Measurements from ENCODE around the gene MLLT10. TPM values are rescaled to one million over a fixed set of nuclear protein-coding genes. Genes with fewer than 3 reads are reported as not detected.
A peak's percentile ranks its signal among the peaks of the same experiment; 100 is the strongest.

The MLLT10 gene
- total RNA-seq, 1 experiment from 2014 or later, result 45.2 TPM

DNA sequence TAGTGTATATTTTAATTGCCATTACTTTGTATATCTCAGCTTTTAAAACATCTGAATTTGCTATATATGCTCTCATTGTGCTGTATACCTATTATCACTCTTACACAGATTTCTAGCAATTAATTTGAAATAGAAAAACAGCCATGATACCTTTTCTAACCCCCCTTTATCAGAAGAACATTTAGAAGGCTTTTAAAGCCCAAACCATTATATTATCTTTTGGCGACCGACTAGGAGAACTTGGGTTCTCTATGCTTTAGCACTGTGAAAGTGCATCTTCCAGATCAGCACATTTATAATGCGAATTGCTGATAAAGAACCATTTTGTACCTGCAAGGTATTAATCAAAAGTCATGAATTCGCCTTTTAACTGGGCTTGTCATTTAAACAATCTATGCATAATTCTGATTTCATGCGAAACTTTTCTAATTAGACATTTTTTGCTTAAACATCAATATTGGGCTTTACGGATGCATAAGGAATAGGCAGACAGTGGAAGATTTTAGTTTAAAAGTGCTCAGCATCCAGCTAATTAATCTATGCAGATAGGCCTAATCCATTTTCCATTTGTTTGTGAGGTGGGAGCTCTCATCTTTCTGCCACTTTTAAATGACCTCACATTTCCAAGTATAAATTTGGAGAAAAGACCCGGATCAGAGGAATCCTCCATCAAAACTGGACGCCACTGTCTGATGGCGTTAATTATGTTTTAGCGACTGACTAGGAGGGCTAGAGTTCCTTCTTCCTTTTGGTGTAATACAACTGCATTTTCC, 1.2 kb upstream of the MLLT10 start:
- ATAC-seq (no peak), DNase-seq (ENCODE audit: low read depth, low spot score) (no peak)
- H4K20me1 ChIP-seq (ENCODE audit: insufficient read depth), result no peaks in the 10 kb centered on the region
- H3K9ac ChIP-seq (ENCODE audit: low read length), result peak overlapping the region; percentile 69
- H3K27ac ChIP-seq (ENCODE audit: low read depth, low read length), result peak overlapping the region; percentile 76
- H3K9me2 ChIP-seq (ENCODE audit: insufficient read depth), result no peaks in the 10 kb centered on the region
- POLR2A ChIA-PET, result interaction anchor here (0.6 kb wide), 1 partner anchor 26 kb away, joined by 4 read pairs; no protein-coding TSS in a partner anchor
- CTCF ChIA-PET, result interaction anchor here (0.6 to 1.2 kb wide), 2 partner anchors 254 to 839 kb away, joined by 3 read pairs; no protein-coding TSS in a partner anchor
- H3K36me3 ChIP-seq (ENCODE audit: control insufficient read depth in 1 of 2, insufficient read depth in 2 of 2, low read length in 2 of 2), result peaks cover 0 to 2% of the 10 kb centered on the region in 2 experiments; a peak in 2 of 4 replicates
- BruUV-seq (replicated peaks), result no TSS peak
- H2AFZ ChIP-seq (ENCODE audit: low read depth, low read length, poor library complexity, severe bottlenecking), result peak overlapping the region; percentile 48
- intact Hi-C loops (cut with micrococcal nuclease), result loop anchor here (2.0 to 5.0 kb wide), 2 partner anchors 254 to 361 kb away; no protein-coding TSS in a partner anchor
- H3K4me1 ChIP-seq (ENCODE audit: control insufficient read depth in 1 of 2, insufficient read depth in 2 of 2, low read length in 2 of 2), result peaks cover 21 to 73% of the 10 kb centered on the region in 2 experiments; a peak in 3 of 4 replicates
- TF ChIP-seq ZFX (IDR thresholded peaks at IDR 0.05) (no peak), CBX3 (IDR thresholded peaks at IDR 0.05; ENCODE audit: low read depth) (no peak), EZH2phosphoT487 (IDR thresholded peaks at IDR 0.05; ENCODE audit: borderline replicate concordance) (no peak), TCF7L2 (IDR thresholded peaks at IDR 0.05; ENCODE audit: borderline replicate concordance, extremely low read depth, insufficient read depth, insufficient read length) (no peak), YY1 (IDR thresholded peaks at IDR 0.05; ENCODE audit: extremely low read depth, insufficient replicate concordance, low read depth, low read length) (no peak), SIN3A (IDR thresholded peaks at IDR 0.05; ENCODE audit: low read depth) (no peak), ZNF274 (IDR thresholded peaks at IDR 0.05; ENCODE audit: low read depth, low read length) (no peak), POLR2A (IDR thresholded peaks at IDR 0.05; ENCODE audit: borderline replicate concordance, extremely low read depth, insufficient read depth, insufficient read length) (no peak)
- TF ChIP-seq, protein P1, sequence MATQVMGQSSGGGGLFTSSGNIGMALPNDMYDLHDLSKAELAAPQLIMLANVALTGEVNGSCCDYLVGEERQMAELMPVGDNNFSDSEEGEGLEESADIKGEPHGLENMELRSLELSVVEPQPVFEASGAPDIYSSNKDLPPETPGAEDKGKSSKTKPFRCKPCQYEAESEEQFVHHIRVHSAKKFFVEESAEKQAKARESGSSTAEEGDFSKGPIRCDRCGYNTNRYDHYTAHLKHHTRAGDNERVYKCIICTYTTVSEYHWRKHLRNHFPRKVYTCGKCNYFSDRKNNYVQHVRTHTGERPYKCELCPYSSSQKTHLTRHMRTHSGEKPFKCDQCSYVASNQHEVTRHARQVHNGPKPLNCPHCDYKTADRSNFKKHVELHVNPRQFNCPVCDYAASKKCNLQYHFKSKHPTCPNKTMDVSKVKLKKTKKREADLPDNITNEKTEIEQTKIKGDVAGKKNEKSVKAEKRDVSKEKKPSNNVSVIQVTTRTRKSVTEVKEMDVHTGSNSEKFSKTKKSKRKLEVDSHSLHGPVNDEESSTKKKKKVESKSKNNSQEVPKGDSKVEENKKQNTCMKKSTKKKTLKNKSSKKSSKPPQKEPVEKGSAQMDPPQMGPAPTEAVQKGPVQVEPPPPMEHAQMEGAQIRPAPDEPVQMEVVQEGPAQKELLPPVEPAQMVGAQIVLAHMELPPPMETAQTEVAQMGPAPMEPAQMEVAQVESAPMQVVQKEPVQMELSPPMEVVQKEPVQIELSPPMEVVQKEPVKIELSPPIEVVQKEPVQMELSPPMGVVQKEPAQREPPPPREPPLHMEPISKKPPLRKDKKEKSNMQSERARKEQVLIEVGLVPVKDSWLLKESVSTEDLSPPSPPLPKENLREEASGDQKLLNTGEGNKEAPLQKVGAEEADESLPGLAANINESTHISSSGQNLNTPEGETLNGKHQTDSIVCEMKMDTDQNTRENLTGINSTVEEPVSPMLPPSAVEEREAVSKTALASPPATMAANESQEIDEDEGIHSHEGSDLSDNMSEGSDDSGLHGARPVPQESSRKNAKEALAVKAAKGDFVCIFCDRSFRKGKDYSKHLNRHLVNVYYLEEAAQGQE (IDR thresholded peaks at IDR 0.05; ENCODE audit: low read depth), result no peak
- peak overlapping the region; percentile 79 for H3K4me2 ChIP-seq (ENCODE audit: low read length)
- H3K79me2 ChIP-seq (ENCODE audit: insufficient read depth, low read length), result peaks cover 29% of the 10 kb centered on the region
- H3K9me3 ChIP-seq (ENCODE audit: control insufficient read depth in 1 of 2, insufficient read depth in 1 of 2, low read depth in 1 of 2, low read length in 2 of 2), result no peaks in the 10 kb centered on the region
- no peaks in the 10 kb centered on the region for H3K27me3 ChIP-seq (ENCODE audit: insufficient read depth, low read length)
- RAD21 ChIA-PET (ENCODE audit: low non-redundant PET in 1 of 2, low total read pairs in 2 of 2, uncharacterized antibody in 2 of 2, unreplicated experiment in 2 of 2), result interaction anchor here in 1 of 2 experiments (1.6 kb wide), 1 partner anchor 254 kb away, joined by 3 read pairs; no protein-coding TSS in a partner anchor
- peak overlapping the region; percentile 60 to 64 for H3K4me3 ChIP-seq (replicated peaks in 1 of 2; ENCODE audit: low read depth in 1 of 2, low read length in 2 of 2)
